ENCODE results near the gene ZBBX.

The ZBBX gene

DNA sequence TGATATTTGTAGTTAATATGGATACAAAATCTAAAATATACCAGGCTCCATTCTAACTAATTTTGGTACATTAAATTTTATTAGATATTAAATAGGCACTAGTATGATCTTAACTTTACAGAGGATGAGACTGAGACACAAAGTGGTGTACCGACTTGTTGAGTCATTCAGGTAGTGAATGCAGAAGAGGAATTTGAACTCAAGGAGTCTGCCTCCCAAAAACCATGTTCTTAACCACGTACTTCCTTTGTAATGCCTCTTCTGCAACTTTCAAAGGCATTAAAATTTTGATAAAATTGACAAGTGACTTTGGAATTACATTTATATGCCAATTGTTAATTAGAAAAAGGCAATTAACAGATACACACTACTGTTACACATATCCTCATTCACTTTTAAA, 61.8 kb downstream of the ZBBX start:
- DNase-seq (ENCODE audit: low read depth in 2 of 2), result no peak

DNA sequence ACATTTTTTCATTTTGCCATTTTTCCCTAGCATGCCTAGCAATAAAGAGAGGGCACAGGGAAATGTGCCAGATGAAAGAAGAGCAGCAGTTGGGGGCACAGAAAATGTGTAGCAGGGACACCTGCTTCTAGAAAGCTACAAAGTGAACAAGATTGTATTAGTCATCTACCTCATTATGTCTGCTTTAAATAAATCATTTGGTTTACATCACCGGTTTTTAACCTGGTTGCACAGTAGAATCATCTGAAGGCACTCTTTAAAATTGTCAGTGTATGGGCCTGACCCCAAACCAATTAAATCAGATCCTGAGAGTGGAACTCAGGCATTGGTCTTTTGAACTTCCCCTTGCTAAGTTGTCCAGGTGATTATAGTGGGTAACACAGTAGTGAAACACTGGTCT, 73.8 kb downstream of the ZBBX start:
- DNase-seq (ENCODE audit: low read depth in 2 of 2), result no peak

DNA sequence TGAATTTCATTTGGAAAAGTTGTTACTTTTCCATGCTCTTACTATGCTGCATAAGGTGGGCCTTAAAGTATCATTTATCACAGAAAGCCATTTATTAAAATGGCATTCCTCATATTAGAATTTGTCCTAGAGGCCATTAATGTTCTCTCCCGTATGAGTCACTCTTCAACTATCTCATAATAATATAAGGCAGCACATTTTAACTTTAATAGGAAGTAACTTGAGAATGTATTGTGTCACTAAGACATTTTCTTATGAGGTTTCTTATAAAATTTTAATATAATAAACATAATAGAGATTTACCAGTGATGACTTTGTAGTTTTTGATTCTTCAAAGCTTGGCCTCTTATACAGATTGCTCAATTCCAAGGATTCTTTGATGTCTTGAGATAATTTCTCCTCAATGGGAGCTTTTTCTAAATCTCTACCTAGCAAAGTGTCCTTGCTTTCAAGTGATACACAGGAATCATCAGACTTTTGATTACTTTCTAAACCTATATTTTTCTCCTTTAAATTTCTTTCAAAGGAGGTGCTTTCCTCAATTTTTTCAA, 74.7 kb downstream of the ZBBX start:
- no peak for DNase-seq (ENCODE audit: low read depth in 2 of 2)

DNA sequence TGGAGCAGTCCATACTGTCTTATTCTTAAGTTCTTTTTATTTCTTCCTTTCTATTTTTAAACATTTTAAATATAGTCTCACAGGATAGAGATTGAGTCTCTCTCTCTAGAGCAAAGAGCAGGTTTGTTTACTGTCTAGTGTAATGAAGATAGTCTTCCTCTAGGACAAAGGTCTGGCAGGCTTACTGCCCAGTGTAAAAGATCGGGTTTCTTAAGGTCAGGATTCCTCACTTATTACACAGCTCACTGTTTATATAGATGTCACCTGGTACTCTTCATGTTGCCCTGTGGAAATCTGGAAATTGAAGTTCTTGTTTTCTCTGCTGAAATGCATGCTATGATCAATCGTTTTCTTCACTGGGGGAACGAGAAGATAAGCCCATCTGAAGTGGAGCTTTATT, 76.0 kb downstream of the ZBBX start:
- DNase-seq (ENCODE audit: low read depth in 2 of 2), result no peak

DNA sequence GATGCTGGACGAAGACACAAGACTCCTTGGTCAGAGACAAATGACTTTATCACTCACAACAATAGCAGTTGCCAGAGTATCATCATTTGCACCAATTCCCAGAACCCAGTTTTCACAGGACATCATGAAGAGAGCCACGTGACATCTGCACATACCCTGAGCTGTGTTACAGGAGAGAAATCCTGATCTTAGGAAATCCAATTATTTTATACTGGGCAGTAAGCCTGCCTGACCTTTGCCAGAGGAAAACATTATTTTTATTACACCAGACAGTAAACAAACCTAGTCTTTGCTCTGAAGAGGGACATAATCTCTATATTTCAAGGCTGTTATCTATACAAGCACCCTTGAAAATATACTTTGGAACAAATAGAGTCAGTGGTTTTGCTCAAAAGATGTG, 77.4 kb downstream of the ZBBX start:
- DNase-seq (ENCODE audit: low read depth in 2 of 2), result no peak

DNA sequence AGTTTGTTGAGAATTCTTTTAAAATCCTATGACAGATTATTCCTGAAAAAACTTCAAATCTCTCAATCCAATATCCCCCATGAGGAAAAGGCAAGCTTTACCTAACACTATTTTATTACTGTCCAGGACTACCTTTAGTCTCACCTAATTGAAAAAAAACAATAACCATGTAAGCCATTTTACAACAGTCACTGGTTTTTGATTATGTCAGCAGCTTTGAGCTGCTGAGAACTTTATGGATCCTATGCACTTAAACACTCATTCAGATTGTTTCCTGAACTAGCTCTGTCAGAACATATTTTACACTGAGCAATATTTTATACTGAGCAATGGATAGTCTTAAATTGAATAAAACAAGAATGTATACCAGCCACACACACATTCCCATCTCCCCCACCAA, 79.9 kb downstream of the ZBBX start:
- no peak for DNase-seq (ENCODE audit: low read depth in 2 of 2)

DNA sequence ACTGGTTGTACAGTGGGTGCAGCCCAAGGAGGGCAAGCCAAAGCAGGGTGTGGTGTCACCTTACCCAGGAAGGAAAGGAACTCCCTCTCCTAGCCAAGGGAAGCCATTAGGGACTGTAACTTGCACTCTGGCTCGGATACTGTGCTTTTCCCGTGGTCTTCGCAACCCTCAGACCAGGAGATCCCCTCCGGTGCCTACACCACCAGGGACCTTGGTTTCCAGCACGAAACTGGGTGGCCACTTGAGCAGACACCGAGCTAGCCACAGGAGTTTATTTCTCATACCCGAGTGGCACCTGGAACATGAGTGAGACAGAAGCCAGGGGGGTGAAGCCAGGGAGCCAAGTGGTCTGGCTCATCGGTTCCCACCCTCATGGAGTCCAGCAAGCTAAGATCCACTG, 90.7 kb downstream of the ZBBX start:
- DNase-seq (ENCODE audit: low read depth in 2 of 2), result no peak

DNA sequence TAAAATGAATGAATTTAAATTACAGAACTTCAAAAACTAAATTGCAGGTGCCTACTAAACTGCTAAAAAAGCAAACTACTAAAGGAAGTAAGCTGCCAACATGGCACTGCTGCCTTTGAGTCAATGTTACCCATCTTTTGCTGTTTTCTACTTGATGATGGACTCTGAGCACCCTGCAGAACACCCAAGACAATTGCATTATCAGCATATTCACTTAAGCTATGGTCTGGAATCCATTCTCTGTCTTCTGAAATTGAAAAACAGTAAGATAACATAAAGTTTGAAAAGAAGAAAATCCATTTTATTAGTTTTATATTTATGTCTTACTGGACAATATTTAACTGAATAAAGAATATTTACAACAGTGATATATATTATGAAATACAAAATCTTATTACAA, 91.4 kb downstream of the ZBBX start:
- DNase-seq (ENCODE audit: low read depth in 2 of 2), result no peak

DNA sequence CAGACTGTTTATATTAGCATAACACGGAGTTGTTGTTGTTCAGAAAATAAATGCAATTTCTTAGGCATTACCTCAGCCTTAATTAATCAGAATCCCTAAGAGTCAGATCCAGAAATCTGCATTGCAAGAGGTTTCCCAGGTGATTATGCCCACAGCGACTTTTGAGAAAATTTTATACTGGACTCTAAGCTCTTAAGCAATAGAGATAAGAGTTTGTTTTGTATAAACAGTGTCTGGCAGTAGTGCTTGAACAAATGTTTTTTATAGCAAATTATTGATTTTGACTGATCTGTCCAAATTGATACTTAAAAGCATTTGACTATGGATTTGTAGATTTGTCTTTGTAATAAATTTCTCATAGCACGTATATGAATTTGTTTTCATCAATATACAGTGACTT, 92.8 kb downstream of the ZBBX start:
- no peak for DNase-seq (ENCODE audit: low read depth in 2 of 2)

DNA sequence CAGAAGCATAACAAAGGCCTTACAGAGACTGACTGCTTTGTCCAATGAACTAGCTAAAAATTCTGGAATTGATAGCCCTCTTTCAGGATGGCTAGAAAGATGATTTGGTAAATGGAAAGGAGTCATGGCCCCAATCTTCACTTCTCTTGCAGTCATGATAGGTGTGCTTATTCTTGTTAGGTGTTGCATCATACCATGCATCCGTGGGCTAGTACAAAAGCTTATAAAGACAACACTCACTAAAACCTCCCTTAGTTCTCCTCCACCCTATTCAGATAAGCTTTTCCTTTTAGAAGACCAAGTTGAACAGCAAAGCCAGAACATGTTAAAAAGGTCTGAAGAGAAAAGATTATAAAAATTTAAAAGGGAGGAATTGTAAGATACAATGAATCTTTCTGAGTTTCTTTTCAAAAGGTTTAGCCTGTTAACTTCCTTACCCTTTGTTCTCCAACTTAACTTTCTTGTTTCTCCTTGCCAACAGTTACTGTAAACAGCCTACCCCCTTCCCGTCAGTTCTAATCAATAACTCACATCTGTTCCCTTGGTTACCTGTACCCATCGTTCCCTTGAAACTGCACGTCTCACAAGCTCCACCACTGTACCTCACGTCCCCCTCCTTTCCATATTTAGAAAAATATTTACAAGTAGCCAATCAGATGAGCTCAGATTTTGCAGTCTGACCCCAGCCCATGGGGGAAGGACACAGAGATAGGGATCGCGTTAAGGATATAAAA, 105.8 kb downstream of the ZBBX start:
- no peak for DNase-seq (ENCODE audit: low read depth in 2 of 2)

DNA sequence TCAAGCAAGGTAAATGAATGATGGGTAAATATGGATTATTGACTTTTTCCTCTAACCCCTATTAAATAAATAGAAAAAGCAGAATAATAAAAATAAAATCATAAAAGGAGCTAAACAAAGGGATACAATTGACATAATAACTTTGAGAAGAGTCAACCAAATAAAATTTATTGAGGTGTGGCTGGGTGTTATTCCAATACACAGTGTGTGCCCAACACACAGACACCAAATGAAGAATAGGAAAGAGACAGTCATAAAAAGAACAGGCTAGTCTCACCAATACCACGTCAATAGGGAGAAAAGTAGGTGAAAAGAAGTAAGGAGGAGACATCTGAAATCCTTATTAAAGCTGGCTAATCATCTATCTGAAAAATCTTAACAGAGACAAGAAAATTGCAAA, 127.1 kb downstream of the ZBBX start:
- DNase-seq (ENCODE audit: low read depth in 2 of 2), result no peak

DNA sequence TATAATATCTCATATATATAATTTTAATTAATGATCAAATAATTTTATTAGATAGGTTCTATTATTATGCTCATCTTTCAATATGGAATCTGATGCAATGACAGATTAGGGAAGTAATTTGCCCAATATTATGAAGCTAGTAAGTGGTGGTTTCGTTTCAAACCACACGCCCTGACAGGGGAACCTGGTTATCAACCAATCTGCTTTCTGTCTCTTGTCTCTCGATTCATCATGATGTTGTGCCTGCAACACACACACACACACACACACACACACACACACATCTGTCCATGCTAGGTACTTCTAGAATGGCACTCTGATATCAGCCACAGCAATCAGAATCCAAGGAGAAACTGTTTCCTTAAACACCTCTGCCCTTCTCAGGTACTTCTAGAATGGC, 128.4 kb downstream of the ZBBX start:
- DNase-seq (ENCODE audit: low read depth in 2 of 2), result no peak

DNA sequence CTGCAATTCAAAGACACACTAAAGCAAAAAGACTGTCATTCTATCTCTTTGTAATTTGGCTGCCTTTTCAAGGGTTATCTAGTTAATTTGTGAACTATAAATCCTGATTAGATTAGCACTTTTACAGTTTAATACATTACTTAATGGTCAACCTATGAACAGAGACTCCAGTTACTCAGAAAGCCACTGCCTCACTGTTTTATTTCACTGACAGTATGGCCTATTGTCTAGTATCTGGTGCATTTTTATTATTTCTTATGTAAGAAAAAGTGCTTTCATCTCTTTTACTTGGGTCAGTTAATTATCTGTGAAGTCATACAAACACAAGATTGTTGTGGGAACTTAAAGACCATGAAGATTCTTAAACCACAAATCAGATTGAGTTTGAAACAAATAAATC, 133.8 kb downstream of the ZBBX start:
- no peak for DNase-seq (ENCODE audit: low read depth in 2 of 2)

DNA sequence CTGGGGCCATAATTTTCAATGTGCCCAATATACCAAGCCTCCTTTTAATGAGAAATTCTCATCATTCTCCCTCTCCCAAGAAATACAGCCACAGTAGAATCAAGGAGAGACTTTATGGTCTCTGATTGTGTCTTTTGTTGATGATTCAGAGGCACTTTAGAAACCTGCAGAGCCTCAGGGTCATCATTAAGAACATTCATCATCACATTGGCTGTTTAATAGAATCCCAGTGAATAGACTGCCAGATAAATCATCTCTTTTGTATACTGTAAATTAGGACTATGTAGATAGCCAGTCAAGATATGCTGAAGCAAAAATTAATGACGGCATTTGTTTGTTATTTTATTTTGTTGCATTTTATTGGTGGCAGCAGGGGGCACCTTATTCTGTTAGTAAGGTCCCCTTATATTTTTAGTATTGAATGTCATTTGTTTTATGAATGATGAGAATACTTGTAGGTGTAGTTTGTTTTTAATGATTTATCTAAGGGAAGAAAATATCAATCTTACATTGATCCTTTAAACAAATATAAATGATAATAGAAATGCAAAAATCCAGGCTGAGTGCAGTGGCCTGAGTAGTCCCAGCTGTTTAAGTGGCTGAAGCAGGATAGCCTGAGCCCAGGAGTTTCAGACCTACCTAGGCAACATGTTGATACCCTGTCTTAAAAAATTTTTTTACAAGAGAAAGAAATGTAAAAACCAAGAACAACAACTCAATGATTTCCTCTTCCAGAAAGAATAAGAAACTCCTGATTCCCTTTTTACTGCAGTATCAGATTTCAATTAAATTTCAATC, 138.8 kb downstream of the ZBBX start:
- no peak for DNase-seq (ENCODE audit: low read depth in 2 of 2)

DNA sequence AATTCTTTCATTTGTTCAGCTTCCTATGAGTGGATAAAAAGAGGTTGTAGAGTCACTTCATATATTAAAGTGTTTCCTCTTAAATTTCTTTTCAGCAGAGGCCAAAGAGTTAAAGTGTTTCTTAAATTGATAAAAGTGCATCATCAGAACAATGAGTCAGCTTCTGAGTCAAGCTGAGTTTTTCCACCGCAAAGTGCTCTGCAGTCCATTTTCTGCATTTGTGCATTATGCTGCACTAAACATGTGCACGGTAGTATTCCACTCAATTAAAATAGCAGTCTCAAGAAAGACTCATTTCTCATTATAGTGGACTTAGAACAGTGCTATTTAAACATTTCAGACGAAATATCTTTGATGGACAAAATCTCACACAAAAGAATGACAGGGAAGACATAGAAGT, 152.0 kb downstream of the ZBBX start:
- no peak for DNase-seq (ENCODE audit: low read depth in 2 of 2)

DNA sequence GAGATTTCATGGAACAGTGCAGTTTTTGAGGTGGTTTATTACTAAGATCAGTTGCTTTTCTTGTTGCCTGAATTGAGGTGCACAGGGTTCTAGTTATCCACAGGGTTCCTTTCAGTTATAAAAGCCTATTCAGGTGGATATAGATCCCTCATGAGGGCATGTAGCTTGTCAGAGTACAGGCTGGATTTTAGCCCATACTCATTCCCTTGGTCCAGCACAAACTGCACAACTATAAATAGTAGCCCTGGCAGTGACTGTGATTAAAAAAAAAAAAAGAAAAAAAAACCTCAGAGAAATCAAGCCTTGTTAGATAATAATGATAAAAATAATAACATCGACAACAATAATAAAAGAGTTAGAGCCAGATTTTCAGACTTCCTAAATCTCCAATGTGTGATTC, 154.3 kb downstream of the ZBBX start:
- DNase-seq (ENCODE audit: low read depth in 2 of 2), result no peak

DNA sequence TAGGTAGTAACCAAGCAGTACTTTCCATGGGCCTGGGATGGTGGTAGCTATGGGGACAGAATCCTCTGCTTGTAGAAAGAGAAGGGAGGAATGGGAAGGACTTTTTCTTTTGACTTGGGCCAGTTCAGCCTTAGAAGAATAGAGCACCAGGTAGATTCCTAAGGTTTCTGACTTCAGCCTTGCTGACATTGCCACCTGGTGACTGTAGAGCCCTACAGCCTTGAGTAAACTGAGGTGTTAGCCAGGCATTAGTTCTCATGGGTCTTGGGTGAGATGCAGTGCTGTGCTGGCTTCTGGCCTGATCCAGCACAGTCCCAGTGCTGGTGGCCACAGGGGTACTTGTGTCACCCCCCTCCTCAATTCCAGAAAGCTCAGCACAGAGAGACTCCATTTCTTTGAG, 171.1 kb downstream of the ZBBX start:
- DNase-seq (ENCODE audit: low read depth in 2 of 2), result no peak

DNA sequence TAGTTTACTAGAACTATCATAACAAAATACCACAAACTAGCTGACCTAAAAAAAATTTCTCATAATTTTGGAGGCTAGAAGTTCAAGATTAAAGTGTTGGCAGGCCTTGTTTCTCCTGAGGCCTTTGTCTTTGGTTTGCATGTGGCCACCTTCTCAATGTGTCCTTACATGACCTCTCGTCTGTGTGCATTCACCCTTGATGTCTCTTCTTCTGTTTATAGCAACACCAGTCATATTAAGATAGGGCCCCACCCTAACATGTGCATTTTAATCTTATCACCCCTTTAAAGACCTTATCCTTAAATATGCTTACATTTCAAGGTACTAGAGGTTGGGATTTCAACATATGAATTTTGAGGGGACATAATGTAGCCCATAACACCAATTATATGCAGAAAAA, 177.0 kb downstream of the ZBBX start:
- no peak for DNase-seq (ENCODE audit: low read depth in 2 of 2)

DNA sequence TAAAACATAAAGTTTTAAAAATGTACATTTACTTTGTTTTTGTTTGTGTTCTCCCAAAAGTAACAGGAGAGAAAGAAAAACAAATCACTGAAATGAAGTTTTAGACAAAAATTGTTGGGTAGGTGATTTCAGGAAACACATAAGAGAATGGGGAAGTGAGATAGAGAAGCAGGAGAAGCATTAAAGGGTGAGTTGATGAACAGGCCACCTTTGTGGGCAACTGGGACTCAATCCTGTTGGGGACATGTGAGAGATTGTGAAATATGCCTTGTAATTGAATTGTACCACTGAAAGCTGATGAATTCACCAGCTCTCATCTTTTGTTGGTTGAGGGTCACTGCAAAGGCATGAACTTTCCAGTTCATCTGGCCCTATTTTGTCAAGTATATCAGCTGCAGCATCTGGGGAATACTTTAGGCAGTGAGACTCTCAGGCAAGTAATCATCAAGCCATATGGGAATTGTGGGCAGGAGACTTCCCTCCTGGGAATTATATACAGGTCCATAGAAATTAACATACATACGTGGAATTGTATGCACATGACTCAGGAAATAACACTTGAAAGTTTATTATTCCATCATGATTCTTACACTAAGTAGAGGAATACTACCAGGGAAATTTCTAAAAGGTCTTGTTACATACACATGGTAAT, 181.0 kb downstream of the ZBBX start:
- no peak for DNase-seq (ENCODE audit: low read depth in 2 of 2)
